GM12801 (cell line): ENCODE results near the gene EGLN1.

Experiments
- CTCF ChIP-seq: IDR thresholded peaks from one replicate; pipeline ENCODE4 v1.5.1; 2011; ENCODE audit warnings: control low read depth; ENCODE audit not compliant: insufficient read length; ENCODE audit errors: extremely low read depth

The EGLN1 gene

GRCh38 chr1:231395998-231396390, 26.1 kb downstream of the EGLN1 start:
- no peak for TF ChIP-seq CTCF

GRCh38 chr1:231395076-231395997, 26.8 kb downstream of the EGLN1 start:
- TF ChIP-seq CTCF, result no peak

- no peak for TF ChIP-seq CTCF
These were observed 28.4 kb downstream of the EGLN1 start for GRCh38 chr1:231393668-231394067.

GRCh38 chr1:231392389-231393131, 29.5 kb downstream of the EGLN1 start:
- no peak for TF ChIP-seq CTCF

- TF ChIP-seq CTCF, result no peak
These were observed 32.0 kb downstream of the EGLN1 start for GRCh38 chr1:231390071-231390470.

GRCh38 chr1:231387770-231388669, 34.1 kb downstream of the EGLN1 start:
- no peak for TF ChIP-seq CTCF

GRCh38 chr1:231386466-231386865, 35.6 kb downstream of the EGLN1 start:
- TF ChIP-seq CTCF, result no peak
